Effector memory CD4-positive, alpha-beta T cell (primary cell): ENCODE measurements around the gene P3H1.
A peak's percentile ranks its signal among the peaks of the same experiment; 100 is the strongest.

Experiments used
- DNase-seq, 3 donors: peaks; one replicate each; pipeline ENCODE4 v3.0.0-alpha.2; 2020
- H3K27ac ChIP-seq: 2 replicates; pipeline ENCODE4 v1.7.0; 2013; ENCODE audit warnings: mild to moderate bottlenecking, low read length, moderate library complexity; ENCODE audit not compliant: insufficient read depth, poor library complexity, severe bottlenecking
- H3K27me3 ChIP-seq: replicated peaks from 2 replicates; pipeline ENCODE4 v1.7.0; 2013; ENCODE audit warnings: mild to moderate bottlenecking, low read length; ENCODE audit not compliant: insufficient read depth, control insufficient read depth, poor library complexity, severe bottlenecking
- H3K36me3 ChIP-seq: 2 replicates; pipeline ENCODE4 v1.7.0; 2013; ENCODE audit warnings: mild to moderate bottlenecking, low read length, moderate library complexity; ENCODE audit not compliant: control insufficient read depth, insufficient read depth
- H3K4me1 ChIP-seq: 2 replicates; pipeline ENCODE4 v1.7.0; 2013; ENCODE audit warnings: low read length, mild to moderate bottlenecking; ENCODE audit not compliant: control insufficient read depth, insufficient read depth, poor library complexity, severe bottlenecking
- H3K4me3 ChIP-seq: 2 replicates; pipeline ENCODE4 v1.7.0; 2013; ENCODE audit warnings: low read length, low read depth, mild to moderate bottlenecking; ENCODE audit not compliant: insufficient read depth, poor library complexity, severe bottlenecking
- H3K9me3 ChIP-seq: 2 replicates; pipeline ENCODE4 v1.7.0; 2013; ENCODE audit warnings: mild to moderate bottlenecking, low read length, moderate library complexity; ENCODE audit not compliant: control insufficient read depth

The P3H1 gene

DNA sequence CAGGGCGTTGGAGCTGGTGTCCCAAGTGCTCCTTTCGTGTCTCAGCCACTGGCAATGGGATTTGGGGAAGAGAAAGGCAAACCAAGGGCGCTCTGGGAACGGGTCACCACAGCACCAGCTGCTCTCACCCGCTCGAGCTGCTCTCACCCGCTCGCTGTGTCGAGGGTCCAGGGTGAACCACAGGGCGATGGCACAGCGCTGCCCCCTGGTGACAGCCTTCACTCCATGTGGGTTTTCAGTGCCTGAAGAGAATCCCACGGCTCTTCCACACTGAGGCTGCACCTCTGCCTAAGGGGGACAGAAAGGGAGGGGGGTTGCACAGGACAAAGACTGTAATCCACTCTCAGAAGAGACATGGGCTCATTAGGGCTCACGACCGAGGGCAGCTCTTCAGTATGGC is 19.7 kb downstream of the P3H1 start:
- Histone ChIP-seq H3K36me3 (peaks cover 33% of the 10 kb centered on the region), H3K27me3 (no peaks in the 10 kb centered on the region)
- DNase-seq, result peak in 1 of 3 donors; percentile 23

DNA sequence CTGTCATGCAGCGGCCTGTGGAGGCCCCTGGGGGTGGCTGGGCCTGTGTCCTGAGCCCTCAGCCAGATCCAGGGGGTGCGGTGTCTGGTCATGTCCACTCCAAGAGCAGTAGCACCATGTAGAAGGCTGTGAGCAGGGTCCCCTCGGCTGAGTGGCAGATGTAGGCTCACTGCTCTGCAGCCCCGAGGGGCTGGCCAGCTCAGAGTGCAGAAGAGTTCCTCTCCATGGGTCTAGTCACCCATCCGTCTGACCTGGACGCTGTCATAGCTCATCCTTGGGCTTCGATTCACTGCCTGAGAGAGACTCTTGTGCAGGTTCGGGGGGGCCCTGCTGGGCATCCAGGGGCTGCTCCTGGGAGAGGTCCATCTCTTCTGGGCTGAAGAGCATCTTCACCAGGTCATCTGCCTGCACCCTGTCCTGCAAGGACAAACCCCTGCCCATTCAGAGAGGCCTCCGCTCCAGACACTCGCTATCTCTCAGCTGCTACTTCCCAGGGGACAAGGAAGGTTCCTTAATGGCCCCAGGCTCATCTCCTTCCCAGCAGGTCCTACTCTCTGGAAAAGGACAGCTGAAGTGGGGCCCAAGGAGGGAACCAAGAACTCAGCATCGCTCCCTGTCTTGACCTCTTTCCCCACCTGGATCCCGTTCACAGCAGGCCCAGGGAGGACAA is 20.3 kb downstream of the P3H1 start:
- Histone ChIP-seq H3K4me3 (no peak overlapping the region), H3K27me3 (no peaks in the 10 kb centered on the region), H3K9me3 (no peaks in the 10 kb centered on the region), H3K36me3 (peaks cover 28% of the 10 kb centered on the region), H3K4me1 (no peaks in the 10 kb centered on the region), H3K27ac (no peak overlapping the region)
- no peak for DNase-seq

More for the DNA sequence above, 19.7 kb downstream of the P3H1 start:
- no peaks in the 10 kb centered on the region for H3K9me3 ChIP-seq
- no peaks in the 10 kb centered on the region for H3K4me1 ChIP-seq
- H3K4me3 ChIP-seq, result no peak overlapping the region
- no peak overlapping the region for H3K27ac ChIP-seq

DNA sequence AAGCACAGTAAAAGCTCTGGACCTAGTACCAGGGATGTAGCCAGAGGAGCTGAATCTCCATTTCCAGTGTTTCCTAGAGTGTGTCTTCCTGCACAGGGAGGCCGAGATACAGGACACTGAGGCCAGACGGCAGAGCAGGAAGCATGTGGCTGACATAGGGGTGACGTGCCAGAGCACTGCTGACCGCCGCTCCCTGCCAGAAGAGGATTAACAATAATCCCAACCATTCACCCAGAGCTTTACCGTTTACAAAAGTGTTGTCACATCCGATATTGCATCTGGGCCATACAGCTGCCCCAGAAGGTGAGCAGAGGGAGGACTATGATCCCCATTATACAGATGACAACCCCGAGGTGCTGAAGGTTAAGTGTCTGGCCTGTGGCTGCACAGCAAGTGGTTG is 21.0 kb downstream of the P3H1 start:
- DNase-seq, result no peak
- no peaks in the 10 kb centered on the region for H3K4me1 ChIP-seq
- H3K9me3 ChIP-seq, result no peaks in the 10 kb centered on the region
- peaks cover 28% of the 10 kb centered on the region for H3K36me3 ChIP-seq
- H3K27me3 ChIP-seq, result no peaks in the 10 kb centered on the region
- H3K4me3 ChIP-seq, result no peak overlapping the region
- H3K27ac ChIP-seq, result no peak overlapping the region

DNA sequence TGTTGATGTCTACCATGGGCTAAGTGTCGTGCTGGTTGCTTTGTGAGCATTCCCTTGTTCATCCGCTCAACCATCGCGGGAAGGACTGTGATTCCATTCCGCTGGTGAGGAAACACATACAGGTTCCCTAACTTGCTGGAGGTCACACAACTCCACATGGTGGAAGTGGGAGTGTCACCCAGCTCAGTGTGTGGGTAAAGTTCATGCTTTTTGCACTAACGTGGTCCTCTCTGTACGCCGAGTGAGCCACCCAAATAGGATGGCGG is 22.7 kb downstream of the P3H1 start:
- Histone ChIP-seq H3K4me3 (no peak overlapping the region), H3K4me1 (no peaks in the 10 kb centered on the region), H3K9me3 (no peaks in the 10 kb centered on the region), H3K27me3 (no peaks in the 10 kb centered on the region), H3K27ac (no peak overlapping the region), H3K36me3 (peaks cover 16% of the 10 kb centered on the region)
- no peak for DNase-seq

DNA sequence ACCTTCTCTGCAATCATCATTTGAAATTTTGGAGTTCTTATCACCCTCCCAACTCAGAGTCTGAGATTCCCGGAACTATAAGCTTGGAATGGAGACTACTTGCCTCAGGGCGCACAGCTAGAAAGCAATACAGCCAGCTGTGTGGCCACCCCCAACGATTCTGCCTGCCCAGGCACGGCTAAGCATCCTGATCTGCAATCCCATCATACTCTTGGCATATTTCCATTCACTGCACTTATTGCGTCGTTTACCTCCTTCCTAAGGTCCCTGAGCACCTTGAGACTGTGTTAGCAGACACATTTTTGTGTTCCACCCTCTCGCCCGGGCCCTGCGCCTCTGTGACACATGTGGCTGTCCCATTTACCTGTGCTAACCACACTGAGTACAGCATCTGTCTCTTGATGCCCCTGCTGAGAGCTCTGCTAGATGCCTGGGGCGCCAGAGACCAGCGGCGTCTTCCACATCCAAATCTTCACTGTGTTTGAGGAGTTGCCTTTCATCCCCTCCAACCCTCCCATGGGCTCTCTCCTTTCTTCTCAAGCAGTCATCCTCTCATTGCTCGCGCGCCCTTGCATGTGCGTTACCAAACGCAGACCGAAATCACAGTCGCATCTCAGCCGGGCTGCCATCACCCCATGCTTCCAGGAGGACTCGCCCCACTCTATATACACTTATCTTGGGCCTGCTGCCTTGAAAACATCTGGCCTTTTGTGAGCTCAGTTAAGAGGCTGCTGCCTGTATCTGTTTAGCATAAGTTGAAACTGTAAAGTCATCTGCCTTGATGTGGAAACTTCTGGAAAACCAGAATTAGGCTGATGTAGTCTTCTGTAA is 23.3 kb downstream of the P3H1 start:
- no peak overlapping the region for H3K4me3 ChIP-seq
- H3K9me3 ChIP-seq, result no peaks in the 10 kb centered on the region
- peaks cover 14% of the 10 kb centered on the region for H3K36me3 ChIP-seq
- no peaks in the 10 kb centered on the region for H3K27me3 ChIP-seq
- DNase-seq, result no peak
- H3K27ac ChIP-seq, result no peak overlapping the region
- H3K4me1 ChIP-seq, result no peaks in the 10 kb centered on the region

DNA sequence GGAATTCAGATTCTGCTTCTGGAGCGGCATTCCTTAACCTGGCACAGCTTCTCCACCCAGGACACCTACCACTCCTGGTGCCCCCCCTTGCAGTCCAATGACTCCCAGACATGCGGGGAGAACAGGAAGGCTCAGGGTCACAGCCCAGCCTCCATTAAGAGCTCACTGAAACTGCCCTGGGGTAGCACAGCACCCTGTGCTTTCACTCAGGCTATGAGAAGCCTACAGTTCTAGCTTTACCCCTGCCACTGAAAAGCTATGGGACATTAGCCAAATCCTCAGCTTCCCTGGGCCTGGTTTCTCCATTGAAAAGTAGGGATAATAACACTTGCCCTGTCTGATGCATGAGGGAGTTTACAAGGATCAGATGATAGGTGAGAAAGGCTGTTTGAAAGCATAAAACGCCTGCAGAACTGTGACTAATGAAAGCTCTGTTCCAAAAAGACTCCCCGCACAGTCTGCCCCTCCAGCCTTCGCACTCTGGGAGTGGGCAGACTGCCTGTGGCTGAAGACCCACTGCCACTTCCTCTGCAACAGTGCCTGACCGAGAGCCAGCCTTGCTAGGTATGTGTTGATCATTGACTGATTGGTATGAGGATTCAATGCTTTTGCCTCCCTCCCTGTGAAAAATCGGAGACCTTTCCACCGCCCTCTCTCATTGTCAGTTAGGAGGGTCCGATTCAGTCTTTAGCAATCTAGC is 24.1 kb downstream of the P3H1 start:
- Histone ChIP-seq H3K27ac (no peak overlapping the region), H3K4me1 (no peaks in the 10 kb centered on the region), H3K4me3 (no peak overlapping the region), H3K36me3 (peaks cover 10% of the 10 kb centered on the region), H3K27me3 (no peaks in the 10 kb centered on the region), H3K9me3 (no peaks in the 10 kb centered on the region)
- no peak for DNase-seq

DNA sequence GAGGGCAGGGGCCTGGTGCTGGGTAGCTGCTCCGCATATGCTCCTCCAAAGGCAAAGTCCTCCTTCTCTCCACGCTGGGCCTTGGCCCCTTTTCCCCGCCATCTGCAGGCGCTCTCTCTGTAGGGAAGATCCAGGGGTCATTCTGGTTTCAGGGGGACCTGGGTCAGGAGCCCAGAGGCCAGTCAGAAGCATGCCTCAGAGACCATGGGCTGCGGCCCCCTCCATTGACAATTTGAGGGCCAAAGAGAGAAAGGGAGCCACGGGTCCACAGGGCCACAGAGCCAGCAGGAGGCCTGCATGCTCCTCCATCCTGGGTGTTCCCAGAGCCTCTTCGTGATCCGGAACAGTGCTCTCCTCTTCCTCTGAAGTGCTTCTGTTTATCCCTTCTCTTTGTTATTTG is 24.7 kb downstream of the P3H1 start:
- H3K4me3 ChIP-seq, result no peak overlapping the region
- no peaks in the 10 kb centered on the region for H3K27me3 ChIP-seq
- no peak overlapping the region for H3K27ac ChIP-seq
- H3K9me3 ChIP-seq, result no peaks in the 10 kb centered on the region
- H3K4me1 ChIP-seq, result no peaks in the 10 kb centered on the region
- DNase-seq, result no peak
- H3K36me3 ChIP-seq, result peaks cover 9% of the 10 kb centered on the region

DNA sequence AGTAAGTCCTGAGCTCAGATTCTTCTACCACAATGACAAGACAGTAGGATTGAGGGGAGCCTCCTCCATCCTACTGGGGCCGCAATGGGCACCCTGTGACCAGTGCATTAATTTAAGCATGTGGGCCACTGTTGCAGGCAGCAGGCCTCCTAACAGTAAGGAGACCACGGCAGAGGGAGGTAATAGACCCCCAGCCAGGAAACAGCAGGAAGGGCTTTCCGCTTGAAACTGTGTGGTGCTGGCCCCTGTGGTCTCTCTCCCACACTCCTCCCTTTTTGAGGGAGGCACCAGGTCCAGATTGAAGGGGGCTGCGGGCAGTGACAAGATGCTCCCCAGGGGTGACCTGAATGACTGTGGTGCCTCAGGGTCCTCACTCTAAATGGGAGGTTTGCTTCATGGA is 25.1 kb downstream of the P3H1 start:
- Histone ChIP-seq H3K27ac (no peak overlapping the region), H3K27me3 (no peaks in the 10 kb centered on the region), H3K4me3 (no peak overlapping the region), H3K36me3 (peaks cover 5% of the 10 kb centered on the region), H3K4me1 (no peaks in the 10 kb centered on the region), H3K9me3 (no peaks in the 10 kb centered on the region)
- no peak for DNase-seq

DNA sequence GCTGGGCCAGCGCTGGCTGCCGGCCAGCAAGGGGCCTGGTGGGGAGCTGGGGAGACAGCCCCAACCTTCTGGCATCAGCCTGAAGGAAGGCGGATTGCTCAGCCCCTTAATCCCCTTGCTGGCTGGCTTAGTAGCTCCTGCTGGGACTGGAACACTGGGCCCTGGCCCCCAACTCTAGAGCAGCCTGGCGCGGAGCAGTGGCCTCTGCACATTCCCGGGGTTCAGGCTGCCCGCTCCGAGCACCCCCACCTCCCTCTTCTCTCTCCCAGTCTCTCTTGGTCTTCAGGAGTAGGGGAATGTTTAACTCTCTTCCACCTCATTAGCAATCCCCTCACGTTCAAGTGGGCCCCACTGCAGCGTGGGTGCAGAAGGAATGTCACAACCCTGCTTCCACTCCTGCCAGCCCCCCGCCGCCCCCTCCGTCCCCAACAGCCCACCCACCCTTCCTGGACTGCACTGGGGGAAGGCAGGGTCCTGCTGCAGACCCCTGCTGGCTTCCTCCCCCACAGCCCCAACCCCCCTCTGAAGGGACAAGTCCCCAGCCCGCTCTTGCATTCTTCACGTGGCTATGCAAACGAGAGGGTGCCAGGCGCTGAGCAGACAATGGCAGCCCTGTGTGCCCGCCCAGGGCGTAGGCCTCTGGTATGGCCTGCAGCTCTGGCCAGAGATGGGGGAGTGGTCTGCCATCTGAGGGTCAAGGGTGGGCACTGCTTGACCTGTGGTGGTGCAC is 25.8 kb downstream of the P3H1 start:
- Histone ChIP-seq H3K27ac (no peak overlapping the region), H3K9me3 (no peaks in the 10 kb centered on the region), H3K27me3 (no peaks in the 10 kb centered on the region), H3K4me3 (no peak overlapping the region), H3K36me3 (peaks cover 2% of the 10 kb centered on the region), H3K4me1 (no peaks in the 10 kb centered on the region)
- DNase-seq, result no peak
